Upper lobe of right lung (tissue), 1 donor: ENCODE data around the gene B3GNT2. TPM values are rescaled to one million over a fixed set of nuclear protein-coding genes. Genes with fewer than 3 reads are reported as not detected.

Source experiments
- ATAC-seq: fragments of 200-7000 bp; cut with Tn5 transposase; one replicate; pipeline ENCODE4 v1.9.1; 2020; ENCODE audit warnings: mild to moderate bottlenecking, moderate library complexity
- DNase-seq: peaks from one replicate; pipeline ENCODE4 v3.0.0-alpha.2; 2020
- H3K27ac ChIP-seq: fragments of 200-600 bp; one replicate; pipeline ENCODE4 v1.8.0; 2022
- H3K27me3 ChIP-seq: fragments of 200-600 bp; one replicate; pipeline ENCODE4 v1.8.0; 2022; ENCODE audit warnings: mild to moderate bottlenecking
- H3K36me3 ChIP-seq: fragments of 200-600 bp; one replicate; pipeline ENCODE4 v1.8.0; 2022
- H3K4me1 ChIP-seq: fragments of 200-600 bp; one replicate; pipeline ENCODE4 v1.8.0; 2022
- H3K4me3 ChIP-seq: fragments of 200-600 bp; one replicate; pipeline ENCODE4 v1.8.0; 2022; ENCODE audit warnings: mild to moderate bottlenecking
- H3K9me3 ChIP-seq: fragments of 200-600 bp; one replicate; pipeline ENCODE4 v1.8.0; 2022
- intact Hi-C: fragments of 100-400 bp; cut with DNase I; formaldehyde crosslinking; loops from one replicate; pipeline ENCODE4 v1.11.0; 2022
- total RNA-seq: library from RNA; stranded (reverse); fragmentation: NEBNext Ultra II Directional; extraction: Animal tissue kit (Norgen Biotek cat#: 25700); gene quantifications from one replicate; pipeline ENCODE4 v1.2.1, GENCODE V29; 2021
- TF ChIP-seq, protein P1 (sequence below): fragments of 200-600 bp; IDR thresholded peaks from one replicate; pipeline ENCODE4 v1.8.0; 2022; ENCODE audit warnings: antibody characterized with exemption
- donor health status: DM: no; HTN: yes; CAD: no; lungs with severe emphysema.

Gene B3GNT2
- total RNA-seq, 1 donor from 2014 or later = 38.6 TPM

DNA sequence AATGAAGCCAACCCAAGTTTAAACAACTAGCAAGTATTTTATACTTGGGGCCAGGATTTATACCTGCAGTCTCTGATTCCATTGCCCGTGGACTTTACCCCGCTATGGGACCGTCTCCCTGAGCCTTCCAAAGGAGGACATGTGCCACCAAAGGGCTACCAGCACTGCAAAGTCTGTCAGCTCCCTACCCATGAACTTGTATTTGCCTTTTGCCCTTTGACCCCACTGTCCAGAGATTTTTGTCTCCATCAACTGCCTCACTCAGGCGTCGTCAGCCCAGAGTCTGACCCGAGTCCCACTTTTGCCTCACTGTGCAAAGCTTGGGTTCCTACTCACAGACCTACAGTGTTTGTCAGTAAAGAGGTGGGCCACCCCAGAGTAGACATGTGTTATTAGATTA, 40.6 kb downstream of the B3GNT2 start:
- TF ChIP-seq, protein P1, sequence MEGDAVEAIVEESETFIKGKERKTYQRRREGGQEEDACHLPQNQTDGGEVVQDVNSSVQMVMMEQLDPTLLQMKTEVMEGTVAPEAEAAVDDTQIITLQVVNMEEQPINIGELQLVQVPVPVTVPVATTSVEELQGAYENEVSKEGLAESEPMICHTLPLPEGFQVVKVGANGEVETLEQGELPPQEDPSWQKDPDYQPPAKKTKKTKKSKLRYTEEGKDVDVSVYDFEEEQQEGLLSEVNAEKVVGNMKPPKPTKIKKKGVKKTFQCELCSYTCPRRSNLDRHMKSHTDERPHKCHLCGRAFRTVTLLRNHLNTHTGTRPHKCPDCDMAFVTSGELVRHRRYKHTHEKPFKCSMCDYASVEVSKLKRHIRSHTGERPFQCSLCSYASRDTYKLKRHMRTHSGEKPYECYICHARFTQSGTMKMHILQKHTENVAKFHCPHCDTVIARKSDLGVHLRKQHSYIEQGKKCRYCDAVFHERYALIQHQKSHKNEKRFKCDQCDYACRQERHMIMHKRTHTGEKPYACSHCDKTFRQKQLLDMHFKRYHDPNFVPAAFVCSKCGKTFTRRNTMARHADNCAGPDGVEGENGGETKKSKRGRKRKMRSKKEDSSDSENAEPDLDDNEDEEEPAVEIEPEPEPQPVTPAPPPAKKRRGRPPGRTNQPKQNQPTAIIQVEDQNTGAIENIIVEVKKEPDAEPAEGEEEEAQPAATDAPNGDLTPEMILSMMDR = no peak
- DNase-seq = no peak
- no peaks in the 10 kb centered on the region for H3K27me3 ChIP-seq
- ATAC-seq = no peak
- intact Hi-C loops = no loop called here
- no peak overlapping the region for H3K27ac ChIP-seq
- H3K36me3 ChIP-seq = no peaks in the 10 kb centered on the region
- no peaks in the 10 kb centered on the region for H3K4me1 ChIP-seq
- H3K4me3 ChIP-seq = no peak overlapping the region
- no peaks in the 10 kb centered on the region for H3K9me3 ChIP-seq

DNA sequence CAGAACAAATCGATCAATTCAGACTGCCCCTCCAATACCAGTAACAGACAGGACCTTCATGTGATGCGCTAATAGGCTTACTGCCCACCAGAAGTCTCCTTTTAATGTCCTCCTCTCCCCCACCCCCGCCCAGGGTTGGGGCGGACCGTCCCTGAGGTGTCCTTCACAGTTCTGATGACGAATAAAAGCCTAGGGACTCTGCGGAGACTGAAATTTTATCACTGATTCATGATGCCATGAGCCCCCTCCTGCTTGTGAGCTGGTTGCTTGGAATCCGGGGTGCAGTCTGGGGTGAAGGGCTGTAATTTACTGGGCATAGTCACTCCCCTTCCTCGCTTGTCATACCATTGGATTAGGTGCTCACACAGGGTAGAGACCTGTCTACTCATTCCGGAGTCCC, 42.3 kb downstream of the B3GNT2 start:
- Histone ChIP-seq H3K27me3 (no peaks in the 10 kb centered on the region), H3K9me3 (no peaks in the 10 kb centered on the region), H3K27ac (no peak overlapping the region), H3K4me3 (no peak overlapping the region), H3K36me3 (no peaks in the 10 kb centered on the region), H3K4me1 (no peaks in the 10 kb centered on the region)
- no peak for DNase-seq
- no peak for ATAC-seq
- intact Hi-C loops = no loop called here
- TF ChIP-seq, protein P1 = no peak

DNA sequence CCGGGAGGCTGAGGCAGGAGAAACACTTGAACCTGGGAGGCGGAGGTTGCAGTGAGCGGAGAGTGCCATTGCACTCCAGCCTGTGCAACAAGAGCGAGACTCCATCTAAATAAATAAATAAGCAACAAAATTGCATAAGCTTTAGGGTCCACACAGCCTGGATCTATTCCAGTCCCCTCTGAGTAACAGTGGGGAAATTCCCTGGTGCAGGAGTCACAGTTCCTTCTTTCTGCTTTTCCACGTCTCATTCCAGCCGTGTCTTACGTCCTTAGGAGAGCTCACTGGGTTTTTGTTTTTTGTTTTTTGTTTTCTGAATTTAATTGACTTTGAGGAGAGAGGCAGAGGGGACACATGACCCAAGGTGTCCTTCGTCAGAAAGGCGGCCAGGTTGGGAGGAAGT, 44.6 kb downstream of the B3GNT2 start:
- Histone ChIP-seq H3K36me3 (no peaks in the 10 kb centered on the region), H3K9me3 (no peaks in the 10 kb centered on the region), H3K4me1 (no peaks in the 10 kb centered on the region), H3K4me3 (no peak overlapping the region), H3K27me3 (no peaks in the 10 kb centered on the region), H3K27ac (no peak overlapping the region)
- DNase-seq (no peak), ATAC-seq (no peak)
- TF ChIP-seq, protein P1 = no peak
- intact Hi-C loops = no loop called here

DNA sequence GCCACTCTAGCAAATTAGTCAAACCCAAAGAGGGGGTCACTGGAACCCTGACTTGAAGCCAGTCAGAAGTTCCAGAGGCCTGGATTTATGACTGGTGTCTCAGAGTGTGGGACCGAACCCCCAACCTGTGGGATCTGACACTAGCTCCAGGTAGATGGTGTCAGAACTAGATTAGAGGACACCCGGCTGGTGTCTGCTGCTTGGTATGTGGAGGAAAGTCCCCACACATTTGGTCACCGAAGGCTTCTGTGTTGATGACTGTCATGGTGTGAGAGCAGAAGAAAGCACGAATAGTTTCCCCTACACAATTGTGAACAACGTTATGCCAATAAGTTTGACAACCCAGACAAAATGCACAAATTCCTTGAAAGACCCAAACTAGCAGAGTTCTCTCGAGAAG, 48.1 kb downstream of the B3GNT2 start:
- DNase-seq = no peak
- Histone ChIP-seq H3K9me3 (no peaks in the 10 kb centered on the region), H3K36me3 (no peaks in the 10 kb centered on the region), H3K4me1 (no peaks in the 10 kb centered on the region), H3K27me3 (no peaks in the 10 kb centered on the region), H3K4me3 (no peak overlapping the region), H3K27ac (no peak overlapping the region)
- no peak for ATAC-seq
- intact Hi-C loops = no loop called here
- TF ChIP-seq, protein P1 = no peak

DNA sequence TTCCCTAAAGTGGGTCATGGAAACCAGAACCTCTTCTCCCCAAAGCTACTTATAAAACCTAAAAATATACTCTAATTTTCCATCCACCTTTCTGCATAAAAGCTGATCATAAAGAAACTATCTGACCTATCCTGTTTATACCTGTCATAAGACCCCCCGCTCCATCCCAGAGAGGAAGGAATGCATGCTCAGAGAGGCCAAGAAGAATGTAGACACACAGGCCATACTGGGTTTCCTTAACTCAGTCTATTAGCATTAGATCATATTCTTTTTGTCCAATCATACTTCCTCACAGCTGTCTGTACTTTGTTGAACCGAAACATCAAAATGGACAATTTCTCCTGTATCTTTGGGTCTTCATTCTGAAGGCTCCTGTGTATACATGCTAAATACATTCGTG, 52.3 kb downstream of the B3GNT2 start:
- TF ChIP-seq, protein P1 = no peak
- Histone ChIP-seq H3K9me3 (no peaks in the 10 kb centered on the region), H3K27ac (no peak overlapping the region), H3K36me3 (no peaks in the 10 kb centered on the region), H3K4me1 (no peaks in the 10 kb centered on the region), H3K27me3 (no peaks in the 10 kb centered on the region), H3K4me3 (no peak overlapping the region)
- no peak for ATAC-seq
- intact Hi-C loops = no loop called here
- DNase-seq = no peak

DNA sequence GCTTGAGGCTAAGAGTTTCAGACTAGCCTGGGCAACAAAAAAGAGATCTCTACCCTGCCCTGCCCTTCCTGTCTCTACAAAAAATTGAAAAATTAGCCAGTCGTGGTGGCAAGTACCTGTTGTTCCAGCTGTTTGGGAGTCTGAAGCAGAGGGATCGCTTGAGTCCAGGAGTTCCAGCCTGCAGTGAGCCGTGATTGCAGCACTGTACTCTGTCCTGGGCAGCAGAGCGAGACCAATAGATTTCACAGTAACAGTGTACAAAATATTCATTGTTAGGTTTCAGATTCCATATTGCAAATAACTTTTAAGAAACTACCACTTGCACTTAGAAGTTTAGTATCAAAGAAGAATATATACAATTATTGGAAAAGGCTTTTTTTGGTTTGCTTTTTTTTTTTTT, 54.3 kb downstream of the B3GNT2 start:
- DNase-seq = no peak
- TF ChIP-seq, protein P1 = no peak
- Histone ChIP-seq H3K27ac (no peak overlapping the region), H3K4me1 (no peaks in the 10 kb centered on the region), H3K9me3 (no peaks in the 10 kb centered on the region), H3K4me3 (no peak overlapping the region), H3K36me3 (no peaks in the 10 kb centered on the region), H3K27me3 (no peaks in the 10 kb centered on the region)
- ATAC-seq = no peak
- intact Hi-C loops = no loop called here
